CD4-positive, alpha-beta T cell (primary cell): ENCODE measurements around the gene IQSEC1. TPM values are rescaled to one million over a fixed set of nuclear protein-coding genes. Genes with fewer than 3 reads are reported as not detected.

Experiments used
- ATAC-seq: fragments of 200-7000 bp; cut with Tn5 transposase; one replicate; pipeline ENCODE4 v1.10.0; 2022; ENCODE audit warnings: mild to moderate bottlenecking; ENCODE audit not compliant: poor library complexity
- CTCF ChIA-PET: fragments of 350-600 bp; sonication (Branson Sonifier 250); formaldehyde crosslinking; loops from one replicate; lab custom pipeline; 2021; ENCODE audit warnings: antibody characterized with exemption, inconsistent platforms; lab: Charles Lee
- POLR2A ChIA-PET: fragments of 350-600 bp; sonication (Branson Sonifier 250); formaldehyde crosslinking; loops from one replicate; lab custom pipeline; 2021; ENCODE audit warnings: antibody characterized with exemption, inconsistent platforms; lab: Charles Lee
- DNase-seq, 14 experiments: peaks; one replicate each; pipeline ENCODE4 v3.0.0-alpha.2; 2013 to 2020; ENCODE audit warnings: mixed read lengths in 2 of 14
- H3K27ac ChIP-seq, 2 donors: one replicate each; pipeline versions ENCODE4 v1.5.1 to v1.7.0; 2013; ENCODE audit warnings: low read length in 2 of 2, low read depth in 1 of 2, mild to moderate bottlenecking in 1 of 2
- H3K27me3 ChIP-seq, 2 experiments: 1 replicate in 1 of 2; 2 replicates in 1 of 2; pipeline versions ENCODE4 v1.6.1 to v1.7.0; 2013; ENCODE audit warnings: low read length in 2 of 2, control low read depth in 1 of 2, mild to moderate bottlenecking in 1 of 2, moderate library complexity in 1 of 2; ENCODE audit not compliant: insufficient read depth in 2 of 2, control insufficient read depth in 1 of 2
- H3K36me3 ChIP-seq: one replicate; pipeline ENCODE4 v1.6.1; 2013; ENCODE audit warnings: low read length, control low read depth; ENCODE audit not compliant: insufficient read depth
- H3K4me1 ChIP-seq: one replicate; pipeline ENCODE4 v1.6.1; 2013; ENCODE audit warnings: low read length, control low read depth; ENCODE audit not compliant: insufficient read depth
- H3K4me3 ChIP-seq: one replicate; pipeline ENCODE4 v1.5.1; 2013; ENCODE audit warnings: mild to moderate bottlenecking, low read length, moderate library complexity
- H3K9me3 ChIP-seq, 2 experiments: 1 replicate in 1 of 2; 2 replicates in 1 of 2; pipeline versions ENCODE4 v1.6.1 to v1.7.0; 2013; ENCODE audit warnings: low read length in 2 of 2, mild to moderate bottlenecking in 2 of 2, control low read depth in 1 of 2, moderate library complexity in 1 of 2; ENCODE audit not compliant: control insufficient read depth in 1 of 2, insufficient read depth in 1 of 2
- H3K27ac Mint-ChIP-seq: one replicate; pipeline ENCODE4 v1.8.0; 2020; ENCODE audit warnings: mixed read lengths
- H3K27me3 Mint-ChIP-seq: one replicate; pipeline ENCODE4 v1.8.0; 2021; ENCODE audit warnings: mixed read lengths
- H3K36me3 Mint-ChIP-seq: one replicate; pipeline ENCODE4 v1.8.0; 2021; ENCODE audit warnings: low read depth, mixed read lengths
- H3K4me1 Mint-ChIP-seq: one replicate; pipeline ENCODE4 v1.8.0; 2021; ENCODE audit warnings: low read depth, mixed read lengths
- H3K4me3 Mint-ChIP-seq: one replicate; pipeline ENCODE4 v1.8.0; 2020; ENCODE audit warnings: mild to moderate bottlenecking, mixed read lengths
- H3K9me3 Mint-ChIP-seq: one replicate; pipeline ENCODE4 v1.8.0; 2020; ENCODE audit warnings: mixed read lengths
- CTCF ChIP-seq: fragments of 200-600 bp; IDR thresholded peaks from one replicate; pipeline ENCODE4 v1.8.0; 2022; ENCODE audit warnings: antibody characterized with exemption, mild to moderate bottlenecking
- intact Hi-C, 2 experiments: fragments of 100-400 bp; cut with DNase I in 1 of 2; cut with micrococcal nuclease in 1 of 2; formaldehyde crosslinking; loops; one replicate each; pipeline versions ENCODE4 v1.15.1 to v1.9.0; 2023 to 2025; cut with DNase I, micrococcal nuclease
- total RNA-seq, 174 experiments: library from RNA in 2 of 174; stranded (reverse) in 2 of 174; gene quantifications; one replicate each; pipeline ENCODE4 v1.2.3 and lab custom pipeline; 2021 to 2026

The IQSEC1 gene
- total RNA-seq, 2 experiments from 2014 or later: 102 to 108 TPM

GRCh38 chr3:13120928-13121552 lies 47.8 kb upstream of the IQSEC1 start:
- no peaks in the 10 kb centered on the region for H3K36me3 ChIP-seq
- Mint-ChIP-seq H3K4me3 (no peak overlapping the region), H3K36me3 (no peaks in the 10 kb centered on the region), H3K27me3 (no peaks in the 10 kb centered on the region), H3K27ac (no peak overlapping the region), H3K9me3 (no peaks in the 10 kb centered on the region), H3K4me1 (no peaks in the 10 kb centered on the region)
- H3K4me3 ChIP-seq: no peak overlapping the region
- H3K27me3 ChIP-seq: no peaks in the 10 kb centered on the region
- ChIA-PET POLR2A (no interaction called here), CTCF (no interaction called here)
- no peaks in the 10 kb centered on the region for H3K4me1 ChIP-seq
- no peaks in the 10 kb centered on the region for H3K9me3 ChIP-seq
- no peak for TF ChIP-seq CTCF
- ATAC-seq (no peak), DNase-seq (no peak)
- intact Hi-C loops: no loop called here
- H3K27ac ChIP-seq: no peak overlapping the region

DNA sequence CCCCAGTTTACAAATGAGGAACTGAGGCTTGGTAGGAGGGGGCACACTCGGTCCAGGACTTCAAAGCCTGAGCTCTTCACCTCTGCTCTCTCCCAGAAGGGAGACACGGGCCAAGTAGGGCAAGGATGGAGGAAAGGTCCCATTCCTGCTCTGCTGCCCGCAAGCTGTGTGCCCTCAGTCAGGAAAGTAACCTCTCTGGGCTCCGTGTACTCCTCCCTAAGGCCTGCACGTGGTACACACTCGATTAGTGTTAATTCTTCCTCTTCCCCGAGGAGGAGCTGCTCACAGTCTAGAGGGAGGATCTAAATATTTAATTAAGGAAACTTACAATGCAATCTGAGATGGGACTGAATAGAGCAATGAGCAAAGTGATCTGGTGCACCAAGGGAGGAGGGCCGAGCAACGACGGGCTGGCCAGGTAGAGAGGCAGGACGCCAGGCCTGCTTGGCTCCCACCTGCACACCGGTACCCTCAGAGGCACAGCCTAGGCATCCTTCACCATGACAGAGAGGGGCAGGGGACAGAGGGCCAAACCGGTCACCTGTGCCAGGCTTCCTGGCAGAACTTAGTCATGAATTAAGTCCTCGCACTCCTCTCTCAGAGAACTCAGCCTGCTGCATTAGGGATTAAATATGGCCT lies 47.2 kb upstream of the IQSEC1 start:
- Mint-ChIP-seq H3K27ac (no peak overlapping the region), H3K4me1 (no peaks in the 10 kb centered on the region), H3K36me3 (no peaks in the 10 kb centered on the region), H3K9me3 (no peaks in the 10 kb centered on the region), H3K27me3 (no peaks in the 10 kb centered on the region), H3K4me3 (no peak overlapping the region)
- H3K9me3 ChIP-seq: no peaks in the 10 kb centered on the region
- no peaks in the 10 kb centered on the region for H3K36me3 ChIP-seq
- CTCF ChIA-PET: interaction anchor here (0.6 to 1.1 kb wide), 2 partner anchors 29 to 609 kb away, joined by 3 read pairs; no protein-coding TSS in a partner anchor
- TF ChIP-seq CTCF: no peak
- H3K4me3 ChIP-seq: no peak overlapping the region
- intact Hi-C loops: no loop called here
- DNase-seq (no peak), ATAC-seq (no peak)
- H3K27me3 ChIP-seq: no peaks in the 10 kb centered on the region
- no peak overlapping the region for H3K27ac ChIP-seq
- no peaks in the 10 kb centered on the region for H3K4me1 ChIP-seq
- POLR2A ChIA-PET: no interaction called here

DNA sequence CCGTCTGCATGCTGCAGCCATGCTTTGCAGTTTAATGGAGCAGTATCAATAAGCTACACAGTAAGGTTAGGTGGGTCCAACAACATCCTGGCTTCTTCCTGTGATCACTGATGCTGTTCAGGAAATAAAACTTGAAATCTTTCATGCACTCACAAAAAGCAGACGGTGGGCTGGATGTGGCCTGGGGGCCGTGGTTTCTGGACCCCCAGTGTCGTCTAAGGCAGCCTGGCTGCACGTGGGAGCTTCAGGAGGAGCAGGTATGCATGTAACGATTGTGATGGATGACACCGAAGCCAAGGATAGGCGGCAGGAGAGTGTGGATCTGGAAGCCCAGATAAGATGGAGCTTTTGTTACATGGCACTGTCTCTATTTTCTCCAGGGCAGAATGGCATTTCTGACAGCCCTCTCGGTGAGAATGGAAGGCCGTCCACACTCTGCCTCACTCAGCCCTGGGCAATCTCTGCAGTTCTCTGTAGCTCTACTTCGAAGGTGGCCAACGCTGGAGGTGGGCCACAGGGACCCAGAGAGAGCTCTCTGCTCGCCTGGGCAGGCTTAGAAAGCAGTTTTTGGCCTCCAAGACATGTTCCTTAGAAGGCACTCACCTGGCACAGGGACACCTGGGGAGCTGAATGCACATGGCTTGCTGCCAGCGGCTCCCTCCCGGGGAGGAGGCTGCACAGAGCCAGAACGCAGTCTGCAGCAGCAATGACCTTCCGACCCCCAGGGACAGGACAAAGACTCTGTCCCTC lies 46.4 kb upstream of the IQSEC1 start:
- CTCF ChIA-PET: interaction anchor here (0.6 to 1.1 kb wide), 2 partner anchors 28 to 609 kb away, joined by 3 read pairs; no protein-coding TSS in a partner anchor
- H3K36me3 ChIP-seq: no peaks in the 10 kb centered on the region
- H3K9me3 ChIP-seq: no peaks in the 10 kb centered on the region
- Mint-ChIP-seq H3K27ac (no peak overlapping the region), H3K36me3 (no peaks in the 10 kb centered on the region), H3K4me1 (no peaks in the 10 kb centered on the region), H3K9me3 (no peaks in the 10 kb centered on the region), H3K27me3 (no peaks in the 10 kb centered on the region), H3K4me3 (no peak overlapping the region)
- H3K27me3 ChIP-seq: no peaks in the 10 kb centered on the region
- POLR2A ChIA-PET: no interaction called here
- H3K4me1 ChIP-seq: no peaks in the 10 kb centered on the region
- H3K4me3 ChIP-seq: no peak overlapping the region
- TF ChIP-seq CTCF: no peak
- DNase-seq (no peak), ATAC-seq (no peak)
- H3K27ac ChIP-seq: no peak overlapping the region
- intact Hi-C loops: no loop called here
